SK-N-DZ (cell line): Measurements from ENCODE around the gene BCLAF1.
"Not testable (repeated sequence)": the region's sequence is repeated elsewhere in the genome, so short reads cannot be mapped to it uniquely, and the experiment has no call there.

ENCODE experiments used
- DNase-seq: peaks from one replicate; pipeline ENCODE4 v3.0.0-alpha.2; 2015; ENCODE audit warnings: low spot score

The BCLAF1 gene

DNA sequence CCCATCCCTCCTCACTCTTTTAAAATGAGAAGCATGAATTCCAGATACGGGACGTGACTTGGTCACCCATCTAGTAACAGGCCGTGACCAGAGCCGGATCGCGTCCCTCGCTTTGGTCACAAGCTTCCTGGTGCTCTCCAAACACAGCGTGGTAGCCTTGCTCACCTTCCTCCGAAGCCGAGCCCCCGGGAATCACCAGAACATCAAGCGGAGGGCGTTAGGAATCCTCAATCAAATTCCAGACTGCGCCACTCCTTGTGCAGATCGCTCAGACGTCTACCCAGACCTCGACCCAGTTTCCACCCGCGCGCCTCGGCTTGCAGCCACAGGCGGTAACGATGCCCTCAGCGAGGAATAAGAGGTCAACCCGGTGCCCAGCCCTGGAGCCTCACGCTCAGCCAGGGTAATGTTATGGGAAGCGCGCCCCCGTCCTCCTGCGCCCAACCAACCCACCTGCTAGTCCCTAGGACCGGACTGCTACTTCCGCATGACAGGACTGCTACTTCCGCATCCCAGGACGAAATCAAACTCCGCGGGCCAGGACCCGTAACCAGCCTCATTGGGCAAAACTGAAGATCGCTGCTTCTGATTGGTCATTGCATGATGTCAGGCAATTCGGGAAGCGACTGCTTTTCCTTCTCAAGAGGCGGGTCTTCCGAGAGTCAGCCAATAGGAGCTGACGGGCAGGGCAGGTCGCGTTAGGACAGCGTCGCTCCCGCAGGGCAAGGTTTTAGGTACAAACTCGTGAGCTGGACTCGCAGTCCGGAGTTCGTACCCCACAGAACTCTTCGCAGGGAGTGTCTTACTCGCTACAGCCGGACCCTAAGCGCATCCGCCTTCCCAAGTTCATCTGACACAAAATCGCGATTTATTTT is 39.6 kb downstream of the BCLAF1 start, which contains the start of gene MTFR2:
Gene MTFR2 (minus strand): TSS at position 501 of the 875 bp plus-strand sequence. CDS start 1,212 bp downstream, outside the sequence.
- peak; percentile 99 for DNase-seq

DNA sequence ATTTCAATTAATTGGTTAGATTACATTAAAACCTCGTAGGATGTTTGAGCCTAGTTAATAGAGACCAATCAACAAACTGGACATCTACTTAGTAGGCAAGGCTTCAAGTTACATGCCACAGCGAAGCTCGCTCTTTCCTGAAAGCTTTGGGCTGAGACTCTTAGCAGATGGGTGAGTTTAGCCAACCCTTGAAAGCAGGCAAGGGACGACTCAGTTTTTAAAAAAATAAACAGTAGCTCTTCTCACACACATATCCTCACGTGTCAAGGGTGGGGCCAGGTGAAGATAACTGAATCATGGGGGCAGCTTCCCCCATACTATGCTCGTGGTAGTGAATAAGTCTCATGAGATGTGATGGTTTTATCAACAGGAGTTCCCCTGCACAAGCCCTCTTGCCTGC is 40.3 kb downstream of the BCLAF1 start:
- no peak for DNase-seq

DNA sequence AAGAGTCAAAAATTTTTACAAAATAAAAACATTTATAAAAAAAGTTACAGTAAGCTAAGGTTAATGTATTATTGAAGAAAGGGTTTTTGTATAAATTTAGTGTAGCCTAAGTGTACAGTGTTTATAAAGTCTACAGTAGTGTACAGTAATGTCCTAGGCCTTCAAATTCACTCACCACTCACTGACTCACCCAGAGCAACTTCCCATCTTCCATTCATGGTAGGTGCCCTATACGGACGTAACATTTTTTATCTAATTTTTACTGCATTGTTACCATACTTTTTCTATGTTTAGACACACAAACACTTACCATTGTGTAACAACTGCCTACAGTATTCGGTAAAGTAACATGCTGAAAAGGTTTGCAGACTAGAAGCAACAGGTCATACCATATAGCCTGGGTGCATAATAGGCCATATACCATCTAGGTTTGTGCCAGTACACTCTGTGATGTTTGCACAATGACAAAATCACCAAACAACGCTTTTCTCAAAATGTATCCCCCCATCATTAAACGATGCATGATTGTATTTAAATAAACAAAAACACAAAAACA is 45.5 kb downstream of the BCLAF1 start:
- no peak for DNase-seq

DNA sequence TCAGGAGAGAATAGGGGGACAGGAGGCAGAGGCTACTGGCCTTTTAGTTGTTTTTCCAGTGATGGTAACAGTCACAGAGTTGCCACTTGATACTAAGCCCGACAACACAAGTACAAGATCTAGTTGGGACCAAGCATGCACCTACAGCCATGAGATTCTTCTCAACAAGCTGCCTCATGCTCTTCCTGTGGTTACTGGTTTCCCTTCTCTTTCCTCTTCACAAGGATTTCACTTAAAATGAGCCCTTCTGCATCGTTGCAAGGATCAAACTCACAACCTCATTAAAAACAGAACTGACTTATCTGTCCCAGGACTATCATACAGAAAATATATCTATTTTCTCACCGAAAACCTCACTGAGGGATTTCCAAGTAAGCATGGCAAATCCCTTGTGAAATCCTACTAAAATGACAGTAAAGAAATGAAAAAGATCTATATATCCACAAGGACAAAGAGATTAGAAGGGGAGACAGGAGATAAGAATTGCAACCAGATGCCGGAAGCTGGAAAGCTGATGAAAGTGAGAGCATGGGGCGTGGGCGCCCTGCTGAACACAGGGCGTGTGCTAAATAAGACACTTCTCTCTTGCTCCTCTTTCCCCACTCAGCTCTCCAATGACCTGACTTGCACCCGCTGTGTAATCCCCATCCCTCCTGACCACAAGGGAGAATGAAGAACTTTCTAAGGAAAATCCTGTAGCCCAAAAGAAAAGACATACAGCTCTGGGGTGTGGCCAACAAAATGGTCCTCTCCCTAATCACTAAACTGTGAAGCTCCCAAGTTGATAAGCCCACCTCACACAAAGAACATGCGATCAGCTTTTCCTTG is 53.0 kb downstream of the BCLAF1 start:
- no peak for DNase-seq

DNA sequence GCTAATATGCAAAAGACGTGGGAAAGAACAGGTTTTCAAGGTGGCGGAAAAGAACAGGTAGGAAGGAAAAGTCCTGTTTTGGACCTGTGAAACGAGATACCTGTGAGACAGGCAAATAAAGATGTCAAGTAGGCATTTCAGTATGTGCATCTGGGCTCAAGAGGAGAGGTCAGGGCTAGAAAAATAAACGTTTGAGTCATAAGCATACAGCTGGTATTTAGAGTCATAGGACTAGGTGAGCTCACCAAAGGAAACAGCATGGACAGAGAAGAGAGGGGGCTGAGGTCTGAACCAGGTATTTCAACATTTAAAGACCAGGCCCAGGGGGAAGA is 54.4 kb downstream of the BCLAF1 start:
- no peak for DNase-seq

DNA sequence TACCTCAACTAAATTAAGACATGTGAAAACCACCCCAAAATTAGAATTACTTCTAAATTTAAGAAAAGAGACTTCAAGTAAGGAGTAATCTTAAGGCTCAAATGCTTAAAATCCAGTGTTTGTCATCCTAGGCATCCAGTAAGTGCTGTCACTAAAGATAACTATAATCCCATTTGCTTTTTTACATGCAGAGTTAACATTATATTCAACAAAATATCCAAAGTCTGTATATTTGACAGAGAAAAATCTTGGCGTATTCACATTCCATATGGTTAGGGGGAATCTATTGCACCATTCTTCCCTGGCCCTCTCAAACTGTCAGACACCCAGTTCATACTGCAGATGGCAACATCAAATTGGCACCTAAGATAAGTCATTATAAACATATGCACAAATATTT is 56.9 kb downstream of the BCLAF1 start:
- DNase-seq = no peak

DNA sequence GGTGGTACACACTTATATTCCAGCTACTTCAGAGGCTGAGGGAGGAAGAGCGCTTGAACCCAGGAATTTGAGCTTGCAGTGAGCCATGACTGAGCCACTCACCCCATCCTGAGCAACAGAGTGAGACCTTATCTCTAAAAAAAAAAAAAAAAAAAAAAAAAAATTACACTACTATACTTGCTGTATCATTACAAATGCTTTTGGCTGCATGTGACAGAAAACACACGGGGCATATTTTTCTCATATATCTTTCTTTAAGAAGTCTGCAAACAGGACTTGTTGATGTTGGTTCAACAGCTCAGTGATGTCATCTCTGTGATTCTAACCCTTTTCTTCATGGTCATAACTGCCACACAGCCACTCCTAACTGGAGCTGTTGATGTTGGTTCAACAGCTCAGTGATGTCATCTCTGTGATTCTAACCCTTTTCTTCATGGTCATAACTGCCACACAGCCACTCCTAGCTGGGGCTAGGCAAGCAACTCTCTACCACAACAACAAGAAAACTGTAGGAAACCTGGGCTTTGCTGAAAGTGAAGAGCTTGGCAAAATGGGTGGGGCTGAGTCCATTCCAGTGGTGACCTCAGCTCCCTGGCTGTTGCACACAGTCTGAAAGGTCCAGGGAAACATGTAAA is 59.3 kb downstream of the BCLAF1 start:
- DNase-seq = no peak

DNA sequence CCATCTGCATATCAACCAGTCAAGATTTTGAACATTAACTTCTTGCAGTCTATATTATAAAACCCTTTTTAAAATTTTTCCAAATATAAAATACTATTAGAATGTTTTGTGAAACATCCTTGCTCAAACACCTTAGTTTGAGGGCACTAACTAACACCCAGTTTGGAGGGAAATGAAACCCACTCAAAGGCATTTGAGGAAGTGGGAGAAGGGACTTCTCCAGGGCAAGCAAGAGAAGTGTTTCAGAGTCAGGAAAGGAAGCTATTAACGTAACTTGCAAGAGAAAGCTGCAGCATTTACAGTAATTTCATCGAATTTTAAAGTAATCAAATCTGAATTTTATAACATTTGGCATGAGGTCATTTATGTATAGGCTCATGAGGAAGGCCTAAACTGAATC is 60.8 kb downstream of the BCLAF1 start:
- no peak for DNase-seq

DNA sequence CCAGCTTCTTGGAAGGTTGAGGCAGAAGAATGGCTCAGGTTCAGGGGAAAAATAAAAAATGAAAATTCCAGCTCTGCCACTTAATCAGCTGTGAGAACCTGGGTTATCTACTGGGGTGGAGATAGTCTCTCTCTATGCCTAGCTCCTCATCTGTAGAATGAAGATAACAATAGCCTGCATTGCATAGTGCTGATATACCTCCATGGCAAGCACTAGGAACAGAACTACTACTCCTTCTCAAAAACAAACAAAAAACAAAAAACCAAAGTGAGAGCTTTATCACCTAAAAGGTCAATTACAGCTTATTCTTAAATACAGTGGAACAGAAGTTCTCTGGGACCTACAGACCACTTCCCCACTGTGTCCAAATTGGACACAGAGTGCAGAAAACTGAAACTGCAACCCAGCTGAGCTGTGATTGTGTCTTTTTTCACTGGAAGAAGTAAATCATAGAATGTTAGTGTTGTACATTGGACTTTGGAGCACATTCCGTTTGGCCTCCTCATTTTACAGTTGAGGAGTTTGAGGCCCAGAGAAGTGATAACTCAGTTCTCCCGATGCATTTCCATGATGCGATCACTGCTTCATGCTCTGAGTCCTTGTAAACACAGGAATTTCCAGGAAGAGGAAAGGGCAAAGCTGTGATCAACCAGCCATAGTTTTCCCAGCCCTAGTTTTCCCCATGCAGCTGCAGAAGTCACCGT is 62.8 kb downstream of the BCLAF1 start:
- no peak for DNase-seq

DNA sequence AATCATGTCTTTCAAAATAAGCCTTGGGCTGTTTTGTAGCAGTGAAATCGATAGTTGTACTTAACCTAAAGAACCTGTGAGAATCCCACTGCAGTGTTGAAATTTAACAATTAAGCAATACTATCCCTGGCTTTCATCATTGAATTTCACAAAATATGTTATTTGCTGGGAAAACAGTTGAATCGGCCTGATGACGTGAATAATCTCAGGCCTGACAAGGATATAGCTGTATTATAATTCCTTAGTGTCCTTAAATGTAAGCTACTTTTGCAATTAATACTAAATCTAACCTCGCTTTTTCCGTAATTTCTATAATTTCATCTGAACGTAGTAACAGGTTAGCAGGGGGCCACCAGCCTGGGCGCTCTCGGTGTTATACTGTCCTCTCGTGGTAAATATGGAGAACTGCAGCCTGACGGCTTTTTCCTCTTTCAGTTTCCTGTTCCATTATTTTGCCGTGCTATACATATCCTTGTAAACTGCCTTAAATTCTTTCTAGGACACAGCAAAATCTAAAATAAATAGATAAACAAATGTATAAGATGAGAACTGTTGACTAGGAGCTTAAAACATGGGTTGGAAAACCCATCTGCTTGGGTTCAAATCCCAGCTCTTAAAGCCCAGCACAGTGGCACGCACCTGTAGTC is 63.5 kb downstream of the BCLAF1 start:
- DNase-seq = peak; percentile 45

DNA sequence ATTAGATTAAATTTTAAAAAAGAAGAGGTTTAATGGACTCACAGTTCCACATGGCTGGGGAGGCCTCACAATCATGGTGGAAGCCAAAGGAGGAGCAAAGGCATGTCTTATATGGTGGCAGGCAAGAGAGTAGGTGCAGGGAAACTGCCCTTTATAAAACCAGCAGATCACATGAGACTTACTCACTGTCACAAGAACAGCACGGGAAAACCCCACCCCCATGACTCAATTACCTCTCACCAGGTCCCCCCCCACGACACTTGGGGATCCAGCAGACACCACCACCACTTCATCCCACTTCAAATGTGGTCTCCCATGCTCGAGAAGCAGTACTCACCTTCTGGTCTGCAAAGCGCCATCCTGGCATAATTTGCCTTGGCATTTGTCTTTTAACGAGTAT is 64.2 kb downstream of the BCLAF1 start:
- DNase-seq = peak; percentile 5

DNA sequence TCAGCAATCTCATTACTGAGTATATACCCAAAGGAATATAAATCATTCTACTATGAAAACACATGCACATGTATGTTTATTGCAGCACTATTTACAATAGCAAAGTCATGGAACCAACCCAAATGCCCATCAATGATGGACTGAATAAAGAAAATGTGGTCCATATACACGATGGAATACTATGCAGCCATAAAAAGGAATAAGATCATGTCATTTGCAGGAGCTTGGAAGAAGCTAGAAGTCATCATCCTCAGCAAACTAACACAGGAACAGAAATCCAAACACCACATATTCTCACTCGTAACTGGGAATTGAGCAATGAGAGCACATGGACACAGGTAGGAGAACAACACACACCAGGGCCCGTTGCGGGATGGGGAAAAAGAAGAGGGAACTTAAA is 64.7 kb downstream of the BCLAF1 start:
- DNase-seq = not testable (repeated sequence)

DNA sequence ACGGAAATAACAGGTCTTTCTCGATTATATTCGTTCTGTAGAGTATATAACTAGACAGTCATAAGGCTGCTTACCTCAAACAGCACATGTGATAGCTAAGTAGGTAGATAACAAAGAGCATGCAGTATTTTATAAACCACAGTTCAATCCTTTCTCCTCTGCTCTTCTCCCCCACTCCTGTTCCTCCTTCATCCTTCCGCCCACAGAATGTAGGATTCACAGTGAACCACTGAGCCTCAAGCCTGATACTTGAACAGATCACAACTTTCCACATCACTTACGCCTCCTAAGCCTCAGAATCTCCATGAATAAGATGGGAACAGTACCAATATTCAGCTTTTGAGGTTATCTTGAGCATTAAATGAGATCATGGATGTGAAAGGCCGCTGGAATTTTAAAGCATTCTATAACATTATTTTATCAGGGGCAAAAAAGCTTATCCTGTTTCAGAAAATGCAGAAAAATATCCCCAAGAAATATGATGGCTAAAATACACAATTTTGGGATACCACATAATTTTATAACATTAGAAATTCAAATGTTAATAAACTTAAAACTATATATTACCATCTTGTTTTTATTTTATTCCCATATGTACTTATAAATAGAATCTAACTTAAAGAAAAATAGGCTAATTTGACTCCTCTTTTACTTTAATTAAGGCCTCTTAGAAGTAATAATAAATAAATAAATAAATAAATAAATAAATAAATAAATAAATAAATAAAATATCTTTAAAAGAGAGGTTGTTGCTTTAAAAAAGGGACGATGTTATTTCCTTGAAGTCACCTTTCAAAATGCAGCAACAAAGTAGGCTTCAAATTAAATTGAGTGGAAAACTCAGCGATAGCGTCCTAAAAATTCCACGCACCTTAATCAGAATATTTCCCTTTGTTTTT is 72.9 kb downstream of the BCLAF1 start:
- DNase-seq = no peak

DNA sequence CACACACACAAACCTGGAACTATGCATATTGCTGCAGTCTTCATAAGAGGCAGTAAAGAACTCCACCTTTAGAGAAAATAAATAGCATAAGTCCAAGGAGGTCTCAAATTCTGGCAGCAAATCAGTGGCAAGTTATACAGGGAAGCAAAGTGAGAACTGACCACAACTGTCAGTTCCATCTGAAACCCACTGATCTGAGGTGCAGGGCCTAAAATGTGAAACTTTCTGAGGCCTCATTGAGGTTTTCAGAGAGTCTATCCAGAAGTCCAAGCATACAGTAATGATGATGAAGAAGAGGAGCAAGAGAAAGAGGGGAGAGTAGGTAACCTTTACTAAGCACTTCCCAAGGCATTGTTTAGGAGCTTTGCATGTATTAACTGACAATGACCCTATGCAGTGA is 75.8 kb downstream of the BCLAF1 start:
- no peak for DNase-seq

DNA sequence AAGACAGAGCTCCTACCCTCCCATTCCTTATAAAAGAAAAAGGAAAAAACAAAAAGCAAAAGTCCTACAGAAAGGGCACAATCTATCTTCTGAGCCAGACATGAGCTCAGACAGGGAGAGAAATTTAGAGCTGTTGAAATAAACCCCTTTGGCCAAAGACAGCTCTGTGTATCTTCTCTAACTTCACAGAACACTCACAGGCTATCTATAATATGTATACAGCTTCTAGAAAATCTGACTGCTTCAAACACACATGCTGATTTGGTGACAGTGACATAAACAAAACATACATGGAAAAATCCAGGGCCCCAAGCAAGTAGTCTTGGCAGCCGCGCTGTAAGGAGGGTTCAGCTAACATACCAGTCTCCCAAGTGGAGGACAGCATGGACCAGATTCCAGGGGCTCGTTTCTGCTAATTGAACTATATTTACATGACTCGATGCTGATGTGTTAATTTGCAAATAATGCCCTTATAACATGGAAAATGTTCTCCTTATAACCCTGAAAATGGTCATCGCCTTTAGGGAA is 76.6 kb downstream of the BCLAF1 start:
- no peak for DNase-seq

DNA sequence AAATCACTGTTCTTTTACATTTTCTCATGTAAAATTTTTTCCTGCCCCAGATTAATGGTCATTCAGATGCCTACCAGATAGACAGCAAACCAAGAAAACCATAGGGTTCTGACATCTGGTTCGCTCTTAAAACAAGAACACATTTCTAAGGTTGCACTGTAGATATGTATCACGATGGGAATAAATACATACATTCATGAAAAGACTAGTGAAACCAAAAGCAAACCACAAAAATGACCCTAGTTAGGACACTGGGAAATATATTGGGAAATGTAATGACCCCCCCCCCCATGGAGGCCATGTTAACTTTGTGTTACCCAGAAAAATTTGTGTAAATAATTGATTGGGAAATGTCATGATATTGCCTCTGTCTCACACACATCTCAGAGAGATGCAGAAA is 77.0 kb downstream of the BCLAF1 start:
- no peak for DNase-seq

DNA sequence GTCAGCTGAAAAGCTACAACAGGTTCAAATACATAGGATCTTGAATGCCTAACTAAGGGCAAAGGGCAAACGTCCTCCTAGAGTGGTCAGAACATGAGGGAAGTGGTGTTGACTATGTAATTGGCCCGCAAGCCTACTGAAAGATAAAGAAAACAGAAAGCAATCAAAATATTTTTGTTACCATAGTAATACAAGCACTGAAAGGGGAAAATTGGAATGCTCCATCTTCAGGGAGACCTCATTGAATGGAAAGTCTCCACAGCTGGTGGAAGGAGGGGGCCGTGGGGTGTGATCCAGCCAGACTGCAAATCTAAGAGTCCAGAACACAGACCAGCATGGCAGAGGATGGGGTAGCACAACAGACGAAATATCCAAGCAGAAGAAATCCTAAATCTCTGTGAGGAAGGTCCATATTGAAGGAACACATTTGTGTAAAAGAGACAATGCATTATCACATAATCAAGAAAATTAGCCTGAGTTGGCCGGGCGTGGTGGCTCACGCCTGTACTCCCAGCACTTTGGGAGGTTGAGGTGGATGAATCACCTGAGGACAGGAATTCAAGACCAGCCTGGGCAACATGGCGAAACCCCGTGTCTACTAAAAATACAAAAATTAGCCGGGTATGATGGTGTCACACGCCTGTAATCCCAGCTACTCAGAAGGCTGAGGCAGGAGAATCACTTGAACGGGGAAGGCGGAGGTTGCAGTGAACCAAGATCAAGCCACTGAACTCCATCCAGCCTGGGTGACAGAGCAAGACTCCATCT is 79.1 kb downstream of the BCLAF1 start:
- no peak for DNase-seq

DNA sequence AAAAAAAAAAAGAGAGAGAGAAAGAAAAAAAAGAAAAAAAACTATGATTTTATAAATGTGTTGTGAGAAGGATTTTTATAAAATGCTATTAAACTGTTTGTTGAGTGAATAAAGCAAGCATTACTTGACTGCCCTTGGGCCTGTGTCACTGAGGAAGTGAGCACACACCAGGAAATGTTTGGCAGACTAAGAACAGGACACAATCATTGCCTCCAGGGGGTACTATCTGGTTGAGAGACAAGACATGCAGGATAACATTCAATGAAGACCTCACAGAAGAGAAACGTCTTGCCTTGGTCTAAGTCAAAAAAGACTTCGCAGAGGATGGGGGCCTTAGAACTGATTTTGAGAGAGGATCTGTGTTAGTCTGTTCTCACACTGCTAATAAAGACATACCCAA is 80.2 kb downstream of the BCLAF1 start:
- no peak for DNase-seq

DNA sequence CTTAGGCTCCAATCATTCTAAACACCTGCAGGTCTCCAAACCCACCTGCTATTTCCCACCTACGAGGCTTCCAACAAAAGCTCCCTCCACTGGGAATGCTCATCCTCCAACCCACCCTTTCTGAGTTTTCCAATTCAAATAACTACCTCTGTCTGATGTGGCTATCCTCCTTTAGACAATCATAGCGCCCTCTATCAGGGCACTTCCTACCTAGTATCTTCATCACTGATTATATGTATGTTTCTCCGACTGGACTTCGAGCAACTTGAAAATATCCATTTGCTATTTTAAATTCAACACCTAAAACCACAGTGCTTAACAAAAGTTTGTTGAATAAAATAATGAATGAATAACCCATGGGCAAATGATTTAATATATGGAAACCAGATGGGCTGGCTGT is 80.9 kb downstream of the BCLAF1 start:
- DNase-seq = no peak
